HepG2 (cell line): ENCODE measurements around the gene SLC10A1. TPM values are rescaled to one million over a fixed set of nuclear protein-coding genes. Genes with fewer than 3 reads are reported as not detected.

Experiments used
- ATM ChIP-seq: fragments of 450-650 bp; IDR thresholded peaks from 2 replicates; pipeline ENCODE4 v1.7.1; 2017; ENCODE audit warnings: mild to moderate bottlenecking, borderline replicate concordance
- CEBPZ ChIP-seq: IDR thresholded peaks from 2 replicates; pipeline ENCODE4 v1.6.1; 2012; ENCODE audit warnings: low read length, improper control_type of control experiment
- GATA4 ChIP-seq: sonication (generic); IDR thresholded peaks from 2 replicates; pipeline ENCODE4 v1.6.1; 2016; ENCODE audit warnings: antibody characterized with exemption, low read depth, borderline replicate concordance
- NR3C1 ChIP-seq: sonication (generic); formaldehyde crosslinking; IDR thresholded peaks from 2 replicates; pipeline ENCODE4 v1.4.0; 2020; ENCODE audit warnings: missing genetic modification reagents
- ONECUT2 ChIP-seq: sonication (generic); formaldehyde crosslinking; IDR thresholded peaks from 2 replicates; pipeline ENCODE4 v1.4.0; 2020; ENCODE audit warnings: missing genetic modification reagents
- PPARG ChIP-seq: conservative IDR thresholded peaks from 2 replicates; pipeline ENCODE4 v1.6.1; 2016; ENCODE audit warnings: missing biosample characterization, missing genetic modification reagents
- SAFB2 ChIP-seq: sonication (generic); formaldehyde crosslinking; IDR thresholded peaks from 2 replicates; pipeline ENCODE4 v1.5.1; 2020; ENCODE audit warnings: missing genetic modification reagents, low read depth, mild to moderate bottlenecking, borderline replicate concordance
- SMARCE1 ChIP-seq: fragments of 450-650 bp; IDR thresholded peaks from 2 replicates; pipeline ENCODE4 v1.6.1; 2017; ENCODE audit warnings: borderline replicate concordance
- SRSF9 ChIP-seq: fragments of 200-400 bp; formaldehyde crosslinking; IDR thresholded peaks from 2 replicates; pipeline ENCODE4 v1.6.1; 2018; ENCODE audit warnings: borderline replicate concordance, mild to moderate bottlenecking, low read depth, low read length; ENCODE audit not compliant: insufficient read depth, poor library complexity, severe bottlenecking
- STAT5B ChIP-seq: sonication (generic); formaldehyde crosslinking; IDR thresholded peaks from 2 replicates; pipeline ENCODE4 v1.4.0; 2020; ENCODE audit warnings: missing genetic modification reagents
- TFDP2 ChIP-seq: sonication (generic); formaldehyde crosslinking; IDR thresholded peaks from 2 replicates; pipeline ENCODE4 v1.4.0; 2020; ENCODE audit warnings: missing genetic modification reagents
- U2AF2 ChIP-seq: fragments of 200-400 bp; formaldehyde crosslinking; IDR thresholded peaks from 2 replicates; pipeline ENCODE4 v1.6.1; 2017; ENCODE audit warnings: low read depth, mild to moderate bottlenecking, low read length
- ZIK1 ChIP-seq: sonication (generic); formaldehyde crosslinking; IDR thresholded peaks from 2 replicates; pipeline ENCODE4 v1.5.0; 2020; ENCODE audit warnings: mild to moderate bottlenecking, low read depth, missing genetic modification reagents, borderline replicate concordance
- ZNF17 ChIP-seq: sonication (generic); formaldehyde crosslinking; IDR thresholded peaks from 2 replicates; pipeline ENCODE4 v1.5.0; 2020; ENCODE audit warnings: mild to moderate bottlenecking, missing genetic modification reagents
- ZNF329 ChIP-seq: sonication (generic); formaldehyde crosslinking; IDR thresholded peaks from 2 replicates; pipeline ENCODE4 v1.9.0; 2021; ENCODE audit warnings: low read depth, mild to moderate bottlenecking, missing genetic modification reagents
- ZNF749 ChIP-seq: sonication (generic); formaldehyde crosslinking; IDR thresholded peaks from 2 replicates; pipeline ENCODE4 v1.8.0; 2022; ENCODE audit warnings: mild to moderate bottlenecking, missing genetic modification reagents, moderate library complexity, borderline replicate concordance
- ZSCAN9 ChIP-seq: IDR thresholded peaks from 2 replicates; pipeline ENCODE4 v1.6.1; 2016; ENCODE audit warnings: borderline replicate concordance
- polyA plus RNA-seq, 8 experiments: library from polyadenylated mRNA; depleted of rRNA in 3 of 8; stranded (reverse) in 7 of 8; unstranded in 1 of 8; fragments of >200 nt; fragmentation: Illumina TruSeq in 4 of 8; extraction: Trizol in 4 of 8; gene quantifications; 2 replicates each; pipeline versions ENCODE4 v1.2.1 to v1.2.3, GENCODE V29; 2011 to 2016; ENCODE audit warnings: low read depth in 4 of 8, missing spikeins in 1 of 8, mixed read lengths in 1 of 8; ENCODE audit not compliant: insufficient read depth in 1 of 8
- total RNA-seq, 5 experiments: library from RNA; depleted of rRNA; stranded (reverse); fragments of >200 nt; fragmentation: Illumina TruSeq; extraction: Trizol; gene quantifications; 2 replicates each; pipeline ENCODE4 v1.2.3, GENCODE V29; 2016; ENCODE audit warnings: low read depth in 1 of 5
- TF ChIP-seq, protein P1 (sequence below): sonication (generic); formaldehyde crosslinking; IDR thresholded peaks from 2 replicates; pipeline ENCODE4 v1.4.0; 2020; ENCODE audit warnings: low read depth, mild to moderate bottlenecking, missing genetic modification reagents
- TF ChIP-seq, protein P2 (sequence below): sonication (generic); formaldehyde crosslinking; IDR thresholded peaks from 2 replicates; pipeline ENCODE4 v1.5.1; 2020; ENCODE audit warnings: mild to moderate bottlenecking, missing genetic modification reagents, moderate library complexity
- TF ChIP-seq, protein P3 (sequence below): conservative IDR thresholded peaks from 2 replicates; pipeline ENCODE4 v1.6.1; 2018; ENCODE audit warnings: missing genetic modification reagents

SLC10A1 gene
- total and polyA plus RNA-seq, 2 of the 13 experiments (the other 11 are each of a cell fraction or from before 2014, with no cell fraction given), result 0.17 TPM; not detected in 1

DNA sequence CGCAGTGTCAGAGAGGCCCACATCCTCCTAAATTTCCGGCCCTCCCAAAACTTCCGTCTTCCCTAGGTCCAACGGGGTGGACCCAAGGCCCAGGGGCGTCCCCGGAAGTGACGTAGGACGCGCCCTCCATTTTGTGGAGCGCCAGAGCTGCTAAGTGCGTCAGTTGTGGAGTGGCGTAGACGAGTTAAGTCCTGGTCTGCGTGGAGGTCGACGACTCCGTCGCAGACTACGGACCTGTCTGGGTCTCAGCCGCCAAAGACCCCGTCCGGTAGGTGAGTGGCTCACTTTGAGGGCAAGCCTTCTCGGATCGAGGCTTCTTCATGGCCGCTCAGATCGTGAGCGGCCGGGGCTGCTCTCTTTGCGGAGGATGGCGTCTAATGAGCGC is 30.1 kb downstream of the SLC10A1 start, which contains the start of gene SRSF5 (continued):
- no peak for TF ChIP-seq U2AF2
- 0 out of 2 replicates have a peak, but pooled peaks have one; percentile 22 for TF ChIP-seq TFDP2 (CRISPR knock-in tag)
- peak; percentile 51; the same call in 1 of the 2 replicates for TF ChIP-seq SAFB2
- no peak for TF ChIP-seq ATM
- TF ChIP-seq, protein P1, sequence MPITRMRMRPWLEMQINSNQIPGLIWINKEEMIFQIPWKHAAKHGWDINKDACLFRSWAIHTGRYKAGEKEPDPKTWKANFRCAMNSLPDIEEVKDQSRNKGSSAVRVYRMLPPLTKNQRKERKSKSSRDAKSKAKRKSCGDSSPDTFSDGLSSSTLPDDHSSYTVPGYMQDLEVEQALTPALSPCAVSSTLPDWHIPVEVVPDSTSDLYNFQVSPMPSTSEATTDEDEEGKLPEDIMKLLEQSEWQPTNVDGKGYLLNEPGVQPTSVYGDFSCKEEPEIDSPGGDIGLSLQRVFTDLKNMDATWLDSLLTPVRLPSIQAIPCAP (CRISPR knock-in tag), result no peak
- TF ChIP-seq NR3C1 (CRISPR knock-in tag), result no peak
- no peak for TF ChIP-seq ZNF749 (CRISPR knock-in tag)
- TF ChIP-seq SRSF9, result no peak
- TF ChIP-seq GATA4, result no peak
- no peak for TF ChIP-seq SMARCE1
- 0 out of 2 replicates have a peak, but pooled peaks have one; percentile 15 for TF ChIP-seq ZSCAN9 (CRISPR knock-in tag)
- TF ChIP-seq ZIK1 (CRISPR knock-in tag), result peak; percentile 89
- no peak for TF ChIP-seq STAT5B
- TF ChIP-seq ZNF17, result 0 out of 2 replicates have a peak, but pooled peaks have one; percentile 58
- peak; percentile 8; the same call in 1 of the 2 replicates for TF ChIP-seq ONECUT2 (CRISPR knock-in tag)
- TF ChIP-seq, protein P2, sequence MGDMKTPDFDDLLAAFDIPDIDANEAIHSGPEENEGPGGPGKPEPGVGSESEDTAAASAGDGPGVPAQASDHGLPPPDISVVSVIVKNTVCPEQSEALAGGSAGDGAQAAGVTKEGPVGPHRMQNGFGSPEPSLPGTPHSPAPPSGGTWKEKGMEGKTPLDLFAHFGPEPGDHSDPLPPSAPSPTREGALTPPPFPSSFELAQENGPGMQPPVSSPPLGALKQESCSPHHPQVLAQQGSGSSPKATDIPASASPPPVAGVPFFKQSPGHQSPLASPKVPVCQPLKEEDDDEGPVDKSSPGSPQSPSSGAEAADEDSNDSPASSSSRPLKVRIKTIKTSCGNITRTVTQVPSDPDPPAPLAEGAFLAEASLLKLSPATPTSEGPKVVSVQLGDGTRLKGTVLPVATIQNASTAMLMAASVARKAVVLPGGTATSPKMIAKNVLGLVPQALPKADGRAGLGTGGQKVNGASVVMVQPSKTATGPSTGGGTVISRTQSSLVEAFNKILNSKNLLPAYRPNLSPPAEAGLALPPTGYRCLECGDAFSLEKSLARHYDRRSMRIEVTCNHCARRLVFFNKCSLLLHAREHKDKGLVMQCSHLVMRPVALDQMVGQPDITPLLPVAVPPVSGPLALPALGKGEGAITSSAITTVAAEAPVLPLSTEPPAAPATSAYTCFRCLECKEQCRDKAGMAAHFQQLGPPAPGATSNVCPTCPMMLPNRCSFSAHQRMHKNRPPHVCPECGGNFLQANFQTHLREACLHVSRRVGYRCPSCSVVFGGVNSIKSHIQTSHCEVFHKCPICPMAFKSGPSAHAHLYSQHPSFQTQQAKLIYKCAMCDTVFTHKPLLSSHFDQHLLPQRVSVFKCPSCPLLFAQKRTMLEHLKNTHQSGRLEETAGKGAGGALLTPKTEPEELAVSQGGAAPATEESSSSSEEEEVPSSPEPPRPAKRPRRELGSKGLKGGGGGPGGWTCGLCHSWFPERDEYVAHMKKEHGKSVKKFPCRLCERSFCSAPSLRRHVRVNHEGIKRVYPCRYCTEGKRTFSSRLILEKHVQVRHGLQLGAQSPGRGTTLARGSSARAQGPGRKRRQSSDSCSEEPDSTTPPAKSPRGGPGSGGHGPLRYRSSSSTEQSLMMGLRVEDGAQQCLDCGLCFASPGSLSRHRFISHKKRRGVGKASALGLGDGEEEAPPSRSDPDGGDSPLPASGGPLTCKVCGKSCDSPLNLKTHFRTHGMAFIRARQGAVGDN (CRISPR knock-in tag), result peak; percentile 92
- no peak; the same call in 1 of the 2 replicates for TF ChIP-seq PPARG (CRISPR knock-in tag)
- TF ChIP-seq, protein P3, sequence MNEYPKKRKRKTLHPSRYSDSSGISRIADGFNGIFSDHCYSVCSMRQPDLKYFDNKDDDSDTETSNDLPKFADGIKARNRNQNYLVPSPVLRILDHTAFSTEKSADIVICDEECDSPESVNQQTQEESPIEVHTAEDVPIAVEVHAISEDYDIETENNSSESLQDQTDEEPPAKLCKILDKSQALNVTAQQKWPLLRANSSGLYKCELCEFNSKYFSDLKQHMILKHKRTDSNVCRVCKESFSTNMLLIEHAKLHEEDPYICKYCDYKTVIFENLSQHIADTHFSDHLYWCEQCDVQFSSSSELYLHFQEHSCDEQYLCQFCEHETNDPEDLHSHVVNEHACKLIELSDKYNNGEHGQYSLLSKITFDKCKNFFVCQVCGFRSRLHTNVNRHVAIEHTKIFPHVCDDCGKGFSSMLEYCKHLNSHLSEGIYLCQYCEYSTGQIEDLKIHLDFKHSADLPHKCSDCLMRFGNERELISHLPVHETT (CRISPR knock-in tag), result peak; percentile 70
- TF ChIP-seq ZNF329 (CRISPR knock-in tag), result no peak
- TF ChIP-seq CEBPZ, result no peak
